ENCODE measurements around the gene RGN. TPM values are rescaled to one million over a fixed set of nuclear protein-coding genes. Genes with fewer than 3 reads are reported as not detected.

Gene RGN
- polyA plus RNA-seq, 1 donor from 2014 or later = 1.5 TPM

- H3K27me3 ChIP-seq (ENCODE audit: insufficient read depth, low read depth, low read length) = no peaks in the 10 kb centered on the region
- H3K27ac ChIP-seq (ENCODE audit: low read length) = no peak overlapping the region
- no peaks in the 10 kb centered on the region for H4K20me1 ChIP-seq (ENCODE audit: insufficient read depth)
- no peaks in the 10 kb centered on the region for H3K9me3 ChIP-seq (ENCODE audit: low read length)
- TF ChIP-seq RAD21 (conservative IDR thresholded peaks at IDR 0.05) (no peak), MXI1 (conservative IDR thresholded peaks at IDR 0.05; ENCODE audit: poor library complexity, severe bottlenecking) (no peak), CTCF (IDR thresholded peaks at IDR 0.05; ENCODE audit: poor library complexity, severe bottlenecking) (no peak), EP300 (conservative IDR thresholded peaks at IDR 0.05; ENCODE audit: poor library complexity, severe bottlenecking) (no peak), REST (IDR thresholded peaks at IDR 0.05; ENCODE audit: borderline replicate concordance) (no peak), SMC3 (conservative IDR thresholded peaks at IDR 0.05; ENCODE audit: poor library complexity) (no peak), EZH2 (IDR thresholded peaks at IDR 0.05; ENCODE audit: borderline replicate concordance, insufficient read depth, low read length, poor library complexity, severe bottlenecking) (no peak), TAF1 (IDR thresholded peaks at IDR 0.05; ENCODE audit: low read depth) (no peak), POLR2AphosphoS5 (IDR thresholded peaks at IDR 0.05) (no peak)
- H3K9ac ChIP-seq (ENCODE audit: low read length) = no peak overlapping the region
- H3K4me2 ChIP-seq (ENCODE audit: low read length) = no peak overlapping the region
- no peak overlapping the region for H2AFZ ChIP-seq (ENCODE audit: low read depth, low read length)
- no peaks in the 10 kb centered on the region for H3K36me3 ChIP-seq (ENCODE audit: insufficient read depth, low read length)
- H3F3A ChIP-seq (ENCODE audit: insufficient read depth, low read length, poor library complexity, severe bottlenecking) = no peaks in the 10 kb centered on the region
- no peaks in the 10 kb centered on the region for H3K9me2 ChIP-seq (ENCODE audit: insufficient read depth, low read length)
- H3K4me3 ChIP-seq (ENCODE audit: low read length) = no peak overlapping the region
- H3K79me2 ChIP-seq (replicated peaks; ENCODE audit: insufficient read depth, low read length) = no peaks in the 10 kb centered on the region
Observed at GRCh38 chrX:47059142-47059874, 18.9 kb upstream of the RGN start.

GRCh38 chrX:47060708-47061107 lies 17.5 kb upstream of the RGN start:
- Histone ChIP-seq H3F3A (ENCODE audit: insufficient read depth, low read length, poor library complexity, severe bottlenecking) (no peaks in the 10 kb centered on the region), H3K27me3 (ENCODE audit: insufficient read depth, low read depth, low read length) (no peaks in the 10 kb centered on the region), H3K9ac (ENCODE audit: low read length) (no peak overlapping the region)

More at GRCh38 chrX:47060708-47061107, 17.5 kb upstream of the RGN start:
- Histone ChIP-seq H4K20me1 (ENCODE audit: insufficient read depth) (no peaks in the 10 kb centered on the region), H3K36me3 (ENCODE audit: insufficient read depth, low read length) (no peaks in the 10 kb centered on the region), H2AFZ (ENCODE audit: low read depth, low read length) (no peak overlapping the region), H3K4me3 (ENCODE audit: low read length) (no peak overlapping the region), H3K9me3 (ENCODE audit: low read length) (no peaks in the 10 kb centered on the region), H3K9me2 (ENCODE audit: insufficient read depth, low read length) (no peaks in the 10 kb centered on the region), H3K4me2 (ENCODE audit: low read length) (no peak overlapping the region), H3K27ac (ENCODE audit: low read length) (no peak overlapping the region), H3K79me2 (replicated peaks; ENCODE audit: insufficient read depth, low read length) (no peaks in the 10 kb centered on the region)
- TF ChIP-seq RAD21 (conservative IDR thresholded peaks at IDR 0.05) = no peak
- TF ChIP-seq CTCF (IDR thresholded peaks at IDR 0.05; ENCODE audit: poor library complexity, severe bottlenecking) = no peak
- TF ChIP-seq EZH2 (IDR thresholded peaks at IDR 0.05; ENCODE audit: borderline replicate concordance, insufficient read depth, low read length, poor library complexity, severe bottlenecking) = no peak
- no peak for TF ChIP-seq REST (IDR thresholded peaks at IDR 0.05; ENCODE audit: borderline replicate concordance)
- no peak for TF ChIP-seq POLR2AphosphoS5 (IDR thresholded peaks at IDR 0.05)
- no peak for TF ChIP-seq TAF1 (IDR thresholded peaks at IDR 0.05; ENCODE audit: low read depth)
- no peak for TF ChIP-seq EP300 (conservative IDR thresholded peaks at IDR 0.05; ENCODE audit: poor library complexity, severe bottlenecking)
- no peak for TF ChIP-seq SMC3 (conservative IDR thresholded peaks at IDR 0.05; ENCODE audit: poor library complexity)
- TF ChIP-seq MXI1 (conservative IDR thresholded peaks at IDR 0.05; ENCODE audit: poor library complexity, severe bottlenecking) = no peak
